Activated T-helper 2 cell treated with anti-CD3 and anti-CD28 coated beads, Interferon-gamma antibody, Interleukin-2, Interleukin-4, amounts not matched to agents 10 μg/mL and 5 μg/mL and 100 μg/mL, durations not matched to agents 14 hours and 24 hours and 36 hours (primary cell): ENCODE results near the gene PLEKHG4. TPM values are rescaled to one million over a fixed set of nuclear protein-coding genes. Genes with fewer than 3 reads are reported as not detected.
A peak's percentile ranks its signal among the peaks of the same experiment; 100 is the strongest.

Source experiments
- DNase-seq: peaks from one replicate; pipeline ENCODE4 v3.0.0; 2021; ENCODE audit warnings: low spot score
- H3K27ac Mint-ChIP-seq: one replicate; pipeline ENCODE4 v1.8.0; 2021; ENCODE audit warnings: mixed read lengths
- H3K27me3 Mint-ChIP-seq: one replicate; pipeline ENCODE4 v1.8.0; 2021; ENCODE audit warnings: low read depth, mixed read lengths
- H3K36me3 Mint-ChIP-seq: one replicate; pipeline ENCODE4 v1.8.0; 2021; ENCODE audit warnings: low read depth, mixed read lengths
- H3K4me1 Mint-ChIP-seq: one replicate; pipeline ENCODE4 v1.8.0; 2021; ENCODE audit warnings: low read depth, mixed read lengths
- H3K4me3 Mint-ChIP-seq: one replicate; pipeline ENCODE4 v1.8.0; 2021; ENCODE audit warnings: low read depth, mild to moderate bottlenecking, moderate library complexity, mixed read lengths
- H3K9me3 Mint-ChIP-seq: one replicate; pipeline ENCODE4 v1.8.0; 2021; ENCODE audit warnings: mixed read lengths
- intact Hi-C: fragments of 100-400 bp; cut with micrococcal nuclease; formaldehyde crosslinking; loops from one replicate; pipeline ENCODE4 v1.15.1; 2023
- total RNA-seq: library from RNA; stranded (reverse); gene quantifications from 2 replicates; pipeline ENCODE4 v1.2.3, GENCODE V29; 2022

PLEKHG4 gene
- total RNA-seq, 1 donor from 2014 or later: 30.4 TPM

- Mint-ChIP-seq H3K4me1 (no peaks in the 10 kb centered on the region), H3K4me3 (no peak overlapping the region), H3K9me3 (no peaks in the 10 kb centered on the region), H3K27ac (no peak overlapping the region), H3K36me3 (no peaks in the 10 kb centered on the region), H3K27me3 (no peaks in the 10 kb centered on the region)
- DNase-seq: no peak
- intact Hi-C loops: no loop called here
Measured at GRCh38 chr16:67291461-67291860, 12.1 kb downstream of the PLEKHG4 start.

GRCh38 chr16:67294171-67294757 lies 14.9 kb downstream of the PLEKHG4 start:
- no peak for DNase-seq
- Mint-ChIP-seq H3K9me3 (no peaks in the 10 kb centered on the region), H3K27me3 (no peaks in the 10 kb centered on the region)

GRCh38 chr16:67294938-67295361 lies 15.6 kb downstream of the PLEKHG4 start:
- Mint-ChIP-seq H3K4me1 (no peaks in the 10 kb centered on the region), H3K9me3 (no peaks in the 10 kb centered on the region), H3K27ac (no peak overlapping the region), H3K4me3 (no peak overlapping the region), H3K27me3 (no peaks in the 10 kb centered on the region), H3K36me3 (no peaks in the 10 kb centered on the region)
- intact Hi-C loops: no loop called here
- no peak for DNase-seq

More at GRCh38 chr16:67294171-67294757, 14.9 kb downstream of the PLEKHG4 start:
- H3K36me3 Mint-ChIP-seq: no peaks in the 10 kb centered on the region
- no peak overlapping the region for H3K4me3 Mint-ChIP-seq
- H3K27ac Mint-ChIP-seq: no peak overlapping the region
- H3K4me1 Mint-ChIP-seq: no peaks in the 10 kb centered on the region
- intact Hi-C loops: no loop called here

GRCh38 chr16:67296420-67296819 lies 17.1 kb downstream of the PLEKHG4 start:
- Mint-ChIP-seq H3K27me3 (no peaks in the 10 kb centered on the region), H3K4me1 (no peaks in the 10 kb centered on the region)
- intact Hi-C loops: no loop called here

GRCh38 chr16:67298277-67298676 lies 18.9 kb downstream of the PLEKHG4 start:
- intact Hi-C loops: no loop called here

More at GRCh38 chr16:67296420-67296819, 17.1 kb downstream of the PLEKHG4 start:
- H3K9me3 Mint-ChIP-seq: no peaks in the 10 kb centered on the region
- no peak overlapping the region for H3K4me3 Mint-ChIP-seq
- H3K27ac Mint-ChIP-seq: no peak overlapping the region
- no peaks in the 10 kb centered on the region for H3K36me3 Mint-ChIP-seq
- no peak for DNase-seq

GRCh38 chr16:67299269-67299668 lies 19.9 kb downstream of the PLEKHG4 start:
- intact Hi-C loops: no loop called here
- Mint-ChIP-seq H3K4me3 (no peak overlapping the region), H3K27ac (no peak overlapping the region), H3K27me3 (no peaks in the 10 kb centered on the region), H3K36me3 (no peaks in the 10 kb centered on the region), H3K4me1 (peaks cover 3% of the 10 kb centered on the region), H3K9me3 (no peaks in the 10 kb centered on the region)
- no peak for DNase-seq

More at GRCh38 chr16:67298277-67298676, 18.9 kb downstream of the PLEKHG4 start:
- Mint-ChIP-seq H3K36me3 (no peaks in the 10 kb centered on the region), H3K4me1 (no peaks in the 10 kb centered on the region), H3K4me3 (no peak overlapping the region), H3K27me3 (no peaks in the 10 kb centered on the region), H3K27ac (no peak overlapping the region), H3K9me3 (no peaks in the 10 kb centered on the region)
- DNase-seq: no peak

- intact Hi-C loops: no loop called here
- Mint-ChIP-seq H3K9me3 (no peaks in the 10 kb centered on the region), H3K36me3 (no peaks in the 10 kb centered on the region), H3K27ac (no peak overlapping the region), H3K4me3 (no peak overlapping the region), H3K4me1 (peaks cover 3% of the 10 kb centered on the region), H3K27me3 (no peaks in the 10 kb centered on the region)
- DNase-seq: no peak
Measured at GRCh38 chr16:67301080-67301782, 21.9 kb downstream of the PLEKHG4 start.

GRCh38 chr16:67302076-67302475 lies 22.7 kb downstream of the PLEKHG4 start:
- intact Hi-C loops: no loop called here
- H3K27ac Mint-ChIP-seq: no peak overlapping the region

GRCh38 chr16:67302970-67303369 lies 23.6 kb downstream of the PLEKHG4 start:
- H3K9me3 Mint-ChIP-seq: no peaks in the 10 kb centered on the region

More at GRCh38 chr16:67302076-67302475, 22.7 kb downstream of the PLEKHG4 start:
- no peak overlapping the region for H3K4me3 Mint-ChIP-seq
- H3K9me3 Mint-ChIP-seq: no peaks in the 10 kb centered on the region
- H3K4me1 Mint-ChIP-seq: peaks cover 3% of the 10 kb centered on the region
- H3K36me3 Mint-ChIP-seq: no peaks in the 10 kb centered on the region
- no peak for DNase-seq
- H3K27me3 Mint-ChIP-seq: no peaks in the 10 kb centered on the region

GRCh38 chr16:67304020-67304419 lies 24.7 kb downstream of the PLEKHG4 start:
- no peak for DNase-seq
- Mint-ChIP-seq H3K9me3 (no peaks in the 10 kb centered on the region), H3K27ac (no peak overlapping the region), H3K27me3 (no peaks in the 10 kb centered on the region), H3K4me3 (no peak overlapping the region), H3K4me1 (peaks cover 6% of the 10 kb centered on the region), H3K36me3 (no peaks in the 10 kb centered on the region)
- intact Hi-C loops: no loop called here

More at GRCh38 chr16:67302970-67303369, 23.6 kb downstream of the PLEKHG4 start:
- DNase-seq: no peak
- Mint-ChIP-seq H3K36me3 (no peaks in the 10 kb centered on the region), H3K27ac (no peak overlapping the region), H3K27me3 (no peaks in the 10 kb centered on the region), H3K4me3 (no peak overlapping the region), H3K4me1 (peaks cover 3% of the 10 kb centered on the region)
- intact Hi-C loops: no loop called here

- Mint-ChIP-seq H3K27ac (no peak overlapping the region), H3K36me3 (no peaks in the 10 kb centered on the region), H3K27me3 (no peaks in the 10 kb centered on the region), H3K4me1 (peaks cover 20% of the 10 kb centered on the region), H3K9me3 (no peaks in the 10 kb centered on the region), H3K4me3 (no peak overlapping the region)
- no peak for DNase-seq
- intact Hi-C loops: no loop called here
Measured at GRCh38 chr16:67305216-67306071, 26.1 kb downstream of the PLEKHG4 start.

- no peak for DNase-seq
- H3K9me3 Mint-ChIP-seq: no peaks in the 10 kb centered on the region
- H3K4me1 Mint-ChIP-seq: peaks cover 45% of the 10 kb centered on the region
- intact Hi-C loops: loop anchor here (2.0 to 5.0 kb wide), 2 partner anchors 66 to 328 kb away; no protein-coding TSS in a partner anchor
- H3K27me3 Mint-ChIP-seq: no peaks in the 10 kb centered on the region
- no peak overlapping the region for H3K4me3 Mint-ChIP-seq
- no peaks in the 10 kb centered on the region for H3K36me3 Mint-ChIP-seq
- peak overlapping the region; percentile 98 for H3K27ac Mint-ChIP-seq
Measured at GRCh38 chr16:67310561-67310960, 31.2 kb downstream of the PLEKHG4 start.
